GM21526 (cell line): ENCODE data around the gene PARD3.
"Not testable (repeated sequence)": the region's sequence is repeated elsewhere in the genome, so short reads cannot be mapped to it uniquely, and the experiment has no call there.

Experiments
- ATAC-seq: cut with Tn5 transposase; IDR thresholded peaks from one replicate; pipeline ENCODE4 v1.9.1; 2021; ENCODE audit warnings: moderate library complexity; ENCODE audit not compliant: unreplicated experiment, low FRiP score

PARD3 gene

DNA sequence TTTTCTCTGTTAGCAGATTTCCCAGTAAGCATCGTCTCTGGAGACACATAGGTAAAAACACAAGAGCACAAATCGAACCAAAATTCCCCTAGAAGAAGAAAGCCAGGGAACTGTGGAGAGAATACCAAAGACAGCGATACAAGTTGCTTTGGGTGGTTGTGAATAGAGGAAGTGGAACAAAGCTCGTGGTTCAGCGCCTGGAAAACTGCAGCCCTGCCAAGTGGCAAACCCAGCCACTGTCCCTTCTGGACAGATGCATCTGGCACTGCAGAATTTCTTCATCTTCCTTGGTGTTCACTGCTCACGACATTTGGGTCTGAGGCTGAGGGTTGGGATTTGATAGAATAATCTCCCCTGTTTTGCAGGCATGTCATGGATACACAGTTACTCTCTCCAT lies 733.8 kb downstream of the PARD3 start:
- ATAC-seq: no peak

- no peak for ATAC-seq
These were observed 734.4 kb downstream of the PARD3 start for GRCh38 chr10:34080485-34081346.

- ATAC-seq: no peak
These were observed 735.2 kb downstream of the PARD3 start for GRCh38 chr10:34079702-34080484.

- no peak for ATAC-seq
These were observed 736.2 kb downstream of the PARD3 start for GRCh38 chr10:34078745-34079470.

GRCh38 chr10:34078017-34078744 lies 736.9 kb downstream of the PARD3 start:
- no peak for ATAC-seq

- no peak for ATAC-seq
These were observed 738.7 kb downstream of the PARD3 start for GRCh38 chr10:34076443-34076842.

GRCh38 chr10:34075254-34075926 lies 739.7 kb downstream of the PARD3 start:
- no peak for ATAC-seq

- ATAC-seq: no peak
These were observed 741.0 kb downstream of the PARD3 start for GRCh38 chr10:34074051-34074450.

GRCh38 chr10:34067741-34068140 lies 747.4 kb downstream of the PARD3 start:
- not testable (repeated sequence) for ATAC-seq

GRCh38 chr10:34063592-34063991 lies 751.5 kb downstream of the PARD3 start:
- no peak for ATAC-seq

- ATAC-seq: no peak
These were observed 753.3 kb downstream of the PARD3 start for GRCh38 chr10:34061841-34062240.
